HEK293 (cell line): ENCODE measurements around the gene SFXN1.
"Not testable (repeated sequence)": the region's sequence is repeated elsewhere in the genome, so short reads cannot be mapped to it uniquely, and the experiment has no call there.

Experiments used
- CTCF ChIP-seq: fragments of 450-650 bp; formaldehyde crosslinking; IDR thresholded peaks from 2 replicates; pipeline ENCODE4 v1.5.1; 2016; ENCODE audit warnings: missing biosample characterization, missing genetic modification characterization
- PATZ1 ChIP-seq: fragments of 450-650 bp; formaldehyde crosslinking; IDR thresholded peaks from 2 replicates; pipeline ENCODE4 v1.5.1; 2016; ENCODE audit warnings: missing biosample characterization, missing genetic modification characterization
- REST ChIP-seq: fragments of 450-650 bp; formaldehyde crosslinking; IDR thresholded peaks from 2 replicates; pipeline ENCODE4 v1.5.1; 2016; ENCODE audit warnings: missing biosample characterization, missing genetic modification characterization
- YY1 ChIP-seq: fragments of 450-650 bp; formaldehyde crosslinking; IDR thresholded peaks from 2 replicates; pipeline ENCODE4 v1.5.1; 2018; ENCODE audit warnings: missing biosample characterization, missing genetic modification characterization
- ZBTB10 ChIP-seq: fragments of 450-650 bp; formaldehyde crosslinking; IDR thresholded peaks from 2 replicates; pipeline ENCODE4 v1.5.1; 2016; ENCODE audit warnings: missing biosample characterization, missing genetic modification characterization
- ZFP37 ChIP-seq: fragments of 450-650 bp; formaldehyde crosslinking; IDR thresholded peaks from 2 replicates; pipeline ENCODE4 v1.5.1; 2016; ENCODE audit warnings: missing biosample characterization, missing genetic modification characterization
- ZNF146 ChIP-seq: fragments of 450-650 bp; formaldehyde crosslinking; IDR thresholded peaks from 2 replicates; pipeline ENCODE4 v1.5.1; 2016; ENCODE audit warnings: missing biosample characterization, missing genetic modification characterization
- ZNF335 ChIP-seq: fragments of 450-650 bp; formaldehyde crosslinking; conservative IDR thresholded peaks from 2 replicates; pipeline ENCODE4 v1.5.1; 2016; ENCODE audit warnings: missing biosample characterization, missing genetic modification characterization
- ZNF449 ChIP-seq: fragments of 450-650 bp; formaldehyde crosslinking; IDR thresholded peaks from 2 replicates; pipeline ENCODE4 v1.5.1; 2017; ENCODE audit warnings: missing biosample characterization, mild to moderate bottlenecking, missing genetic modification characterization, moderate library complexity
- ZNF529 ChIP-seq: fragments of 450-650 bp; formaldehyde crosslinking; IDR thresholded peaks from 2 replicates; pipeline ENCODE4 v1.5.1; 2017; ENCODE audit warnings: missing genetic modification characterization, missing biosample characterization; ENCODE audit not compliant: insufficient replicate concordance
- ZNF549 ChIP-seq: fragments of 450-650 bp; IDR thresholded peaks from 2 replicates; pipeline ENCODE4 v1.5.1; 2018; ENCODE audit warnings: missing biosample characterization, missing genetic modification characterization, mild to moderate bottlenecking, inconsistent platforms, moderate library complexity
- ZNF580 ChIP-seq: fragments of 450-650 bp; formaldehyde crosslinking; IDR thresholded peaks from 2 replicates; pipeline ENCODE4 v1.5.1; 2016; ENCODE audit warnings: missing biosample characterization, missing genetic modification characterization

- TF ChIP-seq REST (tag by site-specific recombination); ZNF529 (tag by site-specific recombination); YY1 (tag by site-specific recombination); ZFP37; ZNF449 (tag by site-specific recombination); CTCF (tag by site-specific recombination); ZNF146 (tag by site-specific recombination); ZNF580 (tag by site-specific recombination); PATZ1 (tag by site-specific recombination); ZBTB10 (tag by site-specific recombination); ZNF549 (tag by site-specific recombination); ZNF335: not testable (repeated sequence)
These were observed 24.0 kb upstream of the SFXN1 start for GRCh38 chr5:175454338-175454737.
